ENCODE results near the gene A2ML1.
"Not testable (repeated sequence)": the region's sequence is repeated elsewhere in the genome, so short reads cannot be mapped to it uniquely, and the experiment has no call there.

A2ML1 gene

DNA sequence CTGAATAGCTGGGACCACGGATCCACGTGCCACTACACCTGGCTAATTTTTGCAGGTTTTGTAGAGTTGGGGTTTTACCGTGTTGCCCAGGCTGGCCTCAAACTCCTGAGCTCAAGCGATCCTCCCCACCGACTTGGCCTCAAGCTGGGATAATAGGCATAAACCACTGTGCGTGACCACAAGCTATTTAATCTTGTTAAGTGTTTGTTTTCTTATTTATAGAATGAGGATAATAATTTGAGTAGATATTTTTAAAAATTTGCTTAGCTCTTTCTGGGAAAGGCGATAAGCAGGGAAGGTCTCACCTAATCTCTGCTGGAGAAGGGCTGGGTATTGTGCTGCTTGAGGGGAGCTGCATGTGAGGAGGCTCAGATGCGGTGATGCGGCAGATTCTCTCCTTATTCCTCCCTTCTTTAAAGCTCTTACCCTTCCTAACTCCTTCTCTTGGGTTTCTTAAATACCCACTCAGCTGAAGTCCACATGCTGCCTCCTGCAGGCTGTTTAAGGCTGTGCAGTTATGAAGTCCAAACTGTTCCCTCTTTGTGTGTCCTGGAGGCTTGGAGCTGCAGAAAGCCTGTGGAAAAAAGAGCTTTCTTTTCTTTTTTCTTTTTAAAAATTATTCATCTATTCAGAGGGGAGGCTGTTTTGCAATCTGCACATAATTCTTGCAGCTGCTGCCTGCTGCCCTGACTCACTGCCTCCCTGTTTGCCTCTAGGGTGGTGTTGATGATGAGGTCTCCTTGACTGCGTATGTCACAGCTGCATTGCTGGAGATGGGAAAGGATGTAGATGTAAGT, 37.9 kb downstream of the A2ML1 start:
- peak; percentile 3 for DNase-seq

DNA sequence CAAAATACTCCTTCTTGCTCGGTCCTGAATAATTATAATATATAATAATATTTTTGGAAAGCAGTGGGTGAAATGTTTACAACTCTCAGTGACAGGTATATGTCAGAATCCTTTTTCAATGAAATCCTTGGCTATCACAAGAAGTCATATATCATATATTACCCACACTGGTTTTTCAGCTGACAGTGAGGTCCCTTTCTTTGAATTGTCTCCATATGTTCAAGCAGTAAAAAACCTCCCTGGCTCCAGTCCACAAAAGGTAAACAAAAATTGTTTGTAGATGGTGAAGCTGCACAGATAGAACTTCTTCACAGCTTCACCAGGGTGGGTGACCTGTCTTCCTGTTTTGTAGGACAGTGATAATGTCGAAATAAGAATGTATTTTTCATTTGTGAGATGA, 44.0 kb downstream of the A2ML1 start:
- no peak for DNase-seq

DNA sequence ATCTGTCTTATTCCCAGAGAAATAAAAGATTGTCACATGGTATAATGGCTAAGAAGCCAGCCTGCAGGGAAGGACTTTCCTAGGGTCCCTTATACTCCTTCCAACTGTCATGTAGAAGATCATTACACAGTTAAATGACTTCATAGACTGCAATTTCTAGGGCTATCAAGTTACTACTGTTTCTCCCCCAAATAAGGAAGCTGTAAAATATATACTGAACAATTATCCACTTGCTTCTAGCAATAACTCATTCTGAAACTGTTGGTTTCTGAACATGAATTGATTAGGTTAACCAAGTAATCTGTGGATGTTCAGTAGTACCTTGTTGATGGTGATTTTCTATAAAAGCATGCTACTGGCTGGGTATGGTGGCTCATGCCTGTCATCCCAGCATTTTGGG, 44.6 kb downstream of the A2ML1 start:
- no peak for DNase-seq

DNA sequence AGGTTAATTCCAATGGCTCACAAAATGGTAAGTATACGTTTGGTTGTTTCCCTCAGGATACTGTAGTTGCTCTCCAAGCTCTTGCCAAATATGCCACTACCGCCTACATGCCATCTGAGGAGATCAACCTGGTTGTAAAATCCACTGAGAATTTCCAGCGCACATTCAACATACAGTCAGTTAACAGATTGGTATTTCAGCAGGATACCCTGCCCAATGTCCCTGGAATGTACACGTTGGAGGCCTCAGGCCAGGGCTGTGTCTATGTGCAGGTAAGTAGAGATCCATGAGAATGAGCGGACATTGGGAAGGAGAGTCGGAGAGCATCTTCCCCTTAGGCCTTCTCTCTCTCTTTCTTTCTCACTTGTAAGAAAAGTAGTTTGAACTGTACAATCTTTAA, 45.4 kb downstream of the A2ML1 start:
- DNase-seq, result no peak

DNA sequence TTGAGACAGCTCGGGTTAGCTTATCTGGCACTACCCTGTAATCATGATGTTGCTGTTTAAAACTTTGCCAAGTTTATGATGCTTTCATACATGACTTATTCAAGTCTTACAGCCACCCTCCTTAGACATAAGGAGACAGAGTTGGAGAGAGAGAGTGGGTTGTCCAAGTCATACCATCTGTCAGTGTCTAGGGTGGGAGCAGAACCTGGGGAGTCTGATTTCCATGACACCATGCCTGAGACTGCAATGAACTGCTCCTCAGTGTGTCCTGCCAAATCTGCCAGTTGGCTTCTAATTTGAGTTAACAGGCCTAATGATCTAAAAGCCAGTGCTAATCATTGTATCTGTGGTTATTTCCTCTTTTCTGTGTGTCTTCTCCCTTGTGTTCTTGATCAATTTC, 48.2 kb downstream of the A2ML1 start:
- DNase-seq, result no peak

DNA sequence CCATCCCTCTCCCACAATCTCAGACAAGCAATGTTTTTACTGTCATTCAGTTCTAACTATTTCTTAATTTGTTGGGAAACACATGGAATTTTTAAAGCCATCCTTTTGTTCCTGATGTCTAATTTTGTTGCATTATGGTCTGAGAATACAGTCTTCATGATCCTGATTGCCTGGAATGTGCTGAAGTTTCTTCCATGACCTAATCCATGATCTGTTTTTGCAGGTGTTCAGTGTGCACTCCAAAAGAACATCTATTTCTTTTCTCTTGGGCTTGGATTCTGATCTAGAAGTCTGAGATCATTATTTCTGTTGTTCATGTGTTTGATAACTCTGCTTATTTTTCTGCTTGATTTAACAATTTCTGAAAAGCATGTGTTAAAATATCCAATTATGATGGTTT, 48.6 kb downstream of the A2ML1 start:
- no peak for DNase-seq

DNA sequence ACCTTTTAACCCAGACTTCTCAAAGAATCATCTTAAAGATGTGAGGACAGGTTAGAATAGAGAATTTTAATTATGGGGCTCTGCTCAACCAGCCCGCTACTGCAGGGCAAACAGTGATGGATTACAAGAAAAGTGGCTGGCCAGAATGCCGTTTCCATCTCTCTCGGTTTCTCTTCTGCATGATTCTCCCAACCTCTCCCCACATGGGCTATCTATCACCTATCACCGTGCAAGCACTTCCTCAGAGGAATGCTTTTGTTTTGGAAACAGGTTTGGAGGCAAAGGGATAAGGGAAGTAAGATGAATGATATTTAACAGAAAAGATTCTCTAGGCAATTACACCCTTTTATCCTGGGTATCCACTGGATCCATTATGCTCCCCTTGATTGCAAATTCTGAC, 54.5 kb downstream of the A2ML1 start:
- no peak for DNase-seq

DNA sequence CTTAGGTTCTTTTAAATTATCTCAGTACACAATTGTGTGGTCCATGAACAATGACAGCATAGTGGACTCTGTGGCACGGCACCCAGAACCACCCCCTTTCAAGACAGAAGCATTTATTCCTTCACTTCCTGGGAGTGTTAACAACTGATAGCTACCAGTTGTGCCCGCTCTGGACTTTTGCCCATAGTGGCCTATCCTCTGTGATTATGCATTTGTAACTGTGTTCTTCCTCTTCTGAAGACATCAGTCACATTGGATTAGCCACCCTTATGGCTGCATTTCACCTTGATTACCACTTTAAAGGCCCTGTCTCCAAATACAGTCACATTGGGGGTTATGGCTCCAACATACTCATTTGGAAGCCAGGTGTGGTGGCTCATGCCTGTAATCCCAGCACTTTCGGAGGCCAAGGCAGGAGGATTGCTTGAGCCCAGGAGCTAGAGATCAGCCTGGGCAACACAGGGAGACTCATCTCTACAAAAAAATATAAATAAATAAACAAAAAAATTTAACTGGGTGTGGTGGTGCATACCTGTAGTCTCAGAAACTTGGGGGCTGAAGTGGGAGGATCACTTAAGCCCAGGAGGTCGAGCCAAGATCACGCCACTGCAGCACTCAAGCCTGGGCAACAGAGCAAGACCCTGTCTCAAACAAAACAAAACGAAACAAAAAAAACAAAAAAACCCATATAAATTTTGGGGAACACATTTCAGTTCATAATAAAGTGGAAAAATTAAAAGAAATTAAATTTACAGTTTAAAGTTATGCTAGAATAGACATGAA, 64.3 kb downstream of the A2ML1 start:
- DNase-seq, result no peak

DNA sequence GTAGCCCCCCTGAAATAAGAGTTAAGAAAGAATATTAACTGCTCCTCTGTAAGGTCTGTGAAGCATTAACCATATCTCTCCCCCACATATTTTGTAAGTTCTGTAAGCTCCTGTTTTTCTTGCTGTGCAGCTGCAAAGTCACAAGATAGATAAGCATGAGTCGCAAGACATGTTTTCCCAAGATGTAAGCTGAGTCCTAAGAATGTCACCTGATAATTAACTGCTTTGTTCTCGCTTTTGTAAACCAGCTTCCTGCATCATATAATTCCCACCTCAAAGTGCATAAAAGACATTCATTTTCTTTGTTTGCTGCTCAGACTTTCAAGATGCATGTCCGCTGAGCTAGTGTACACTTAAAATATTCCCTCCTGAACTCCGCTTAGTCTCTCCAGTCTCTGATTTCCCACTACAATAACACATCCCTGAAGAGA, 64.9 kb downstream of the A2ML1 start:
- no peak for DNase-seq

DNA sequence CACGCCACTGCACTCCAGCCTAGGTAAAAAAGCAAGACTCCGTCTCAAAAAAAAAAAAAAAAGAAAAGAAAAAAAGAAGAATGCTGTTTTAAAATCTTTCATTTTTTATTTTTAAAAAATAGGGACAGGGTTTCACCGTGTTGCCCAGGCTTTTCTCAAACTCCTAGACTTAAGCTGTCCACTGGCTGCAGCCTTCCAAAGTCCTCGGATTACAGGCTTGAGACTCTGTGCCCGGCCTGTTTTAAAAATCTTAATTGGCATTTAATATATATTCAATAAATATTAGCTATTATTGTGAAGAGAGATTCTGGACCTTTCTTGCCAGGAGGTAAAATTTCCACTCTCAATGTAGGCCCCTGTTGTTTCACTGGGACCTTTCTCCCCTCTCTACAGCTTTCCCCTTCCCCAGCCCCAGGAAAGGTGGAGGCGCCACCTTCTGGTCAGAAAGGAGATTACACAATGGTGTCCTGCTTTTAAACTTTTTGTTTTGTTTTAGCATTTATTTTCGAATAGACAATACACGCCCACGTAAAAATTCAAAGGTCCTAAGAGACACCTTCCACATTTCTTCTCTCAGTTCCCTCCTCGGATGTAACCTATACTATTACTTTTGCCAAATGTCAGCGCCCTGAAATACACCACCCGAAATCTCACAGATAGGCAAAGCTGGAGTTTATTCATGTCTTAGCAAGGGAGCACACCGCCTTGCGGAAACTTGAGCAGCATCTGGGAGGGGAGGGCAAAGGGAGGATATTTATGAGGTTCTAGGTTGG, 68.1 kb downstream of the A2ML1 start:
- peak; percentile 11 for DNase-seq

DNA sequence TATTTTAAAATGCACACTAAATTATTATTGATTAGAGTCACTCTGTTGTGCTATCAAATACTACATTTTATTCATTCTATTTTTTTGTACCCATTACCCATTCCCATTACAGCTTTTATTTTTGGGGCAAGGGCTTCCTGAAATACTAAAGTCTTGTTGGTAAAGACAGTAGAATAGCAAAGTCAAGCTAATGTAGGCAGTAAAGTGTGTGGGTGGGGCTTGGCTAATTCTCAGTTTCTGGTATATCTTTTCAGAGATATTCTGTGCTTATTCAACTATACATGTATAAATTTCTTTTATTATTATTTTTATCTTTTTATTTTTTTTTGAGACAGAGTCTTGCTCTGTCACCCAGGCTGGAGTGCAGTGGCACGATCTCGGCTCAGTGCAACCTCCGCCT, 69.6 kb downstream of the A2ML1 start:
- no peak for DNase-seq

DNA sequence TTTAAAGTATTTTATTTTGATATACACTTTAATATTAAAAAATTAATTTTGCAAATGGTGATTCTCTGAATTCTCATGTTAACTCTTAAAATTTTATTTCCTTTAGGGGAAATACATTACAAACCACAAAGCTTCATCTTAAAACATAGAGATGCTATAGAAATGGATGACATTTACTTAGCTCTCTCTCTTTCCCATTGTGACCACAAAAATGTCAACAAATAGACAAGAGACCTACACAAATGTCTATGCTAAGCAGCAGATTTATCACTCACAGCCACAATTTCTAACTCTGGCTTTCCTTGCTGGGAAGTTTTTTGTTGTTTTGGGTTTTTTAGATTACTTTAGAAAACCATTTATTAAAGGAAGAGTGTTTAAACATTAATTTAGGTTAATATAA, 72.0 kb downstream of the A2ML1 start:
- DNase-seq, result no peak

DNA sequence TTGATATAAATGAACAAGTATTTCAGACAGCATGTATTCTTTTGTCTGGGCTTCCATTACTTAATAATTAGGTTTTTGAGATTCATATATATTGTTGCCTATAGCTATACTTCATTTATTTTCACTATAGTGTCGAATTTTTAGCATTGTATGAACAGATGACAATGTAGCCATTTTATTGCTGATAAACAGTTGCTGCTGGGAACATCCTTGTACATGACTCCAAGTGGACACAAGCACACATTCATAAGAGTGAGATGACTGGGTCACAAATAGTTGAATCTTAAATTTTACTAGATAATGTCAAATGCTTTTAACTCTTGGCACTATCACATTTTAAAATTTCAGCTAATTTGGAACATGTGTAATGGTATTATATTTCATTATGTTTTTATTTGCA, 72.6 kb downstream of the A2ML1 start:
- DNase-seq, result no peak

DNA sequence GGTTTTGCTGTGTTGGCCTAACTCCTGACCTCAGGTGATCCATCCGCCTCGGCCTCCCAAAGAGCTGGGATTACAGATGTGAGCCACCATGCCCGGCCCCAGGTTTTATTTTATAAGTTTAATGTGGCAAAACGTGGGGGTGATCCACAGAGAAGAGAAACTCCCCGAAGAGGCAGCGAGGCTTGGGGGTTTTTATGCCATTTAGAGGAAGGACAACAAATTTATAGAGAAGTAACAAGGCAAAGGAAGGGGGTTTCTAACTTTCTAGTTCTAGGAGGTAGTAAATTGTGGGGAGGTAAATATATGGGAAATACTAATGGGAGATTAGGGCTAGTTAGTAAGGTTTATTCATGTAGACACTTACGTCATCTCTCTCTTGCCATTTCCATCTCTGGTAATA, 74.7 kb downstream of the A2ML1 start:
- no peak for DNase-seq

DNA sequence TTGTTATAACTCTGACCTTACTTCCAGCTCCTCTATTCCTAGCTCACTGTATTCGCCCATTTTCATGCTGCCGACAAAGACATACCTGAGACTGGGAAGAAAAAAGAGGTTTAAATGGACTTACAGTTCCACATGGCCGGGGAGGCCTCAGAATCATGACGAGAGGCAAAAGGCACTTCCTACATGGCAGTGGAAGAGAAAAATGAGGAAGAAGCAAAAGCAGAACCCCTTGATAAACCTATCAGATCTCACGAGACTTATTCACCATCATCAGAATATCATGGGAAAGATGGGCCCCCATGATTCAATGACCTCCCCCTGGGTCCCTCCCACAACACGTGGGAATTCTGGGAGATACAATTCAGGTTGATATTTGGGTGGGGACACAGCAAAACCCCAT, 77.4 kb downstream of the A2ML1 start:
- DNase-seq, result no peak

DNA sequence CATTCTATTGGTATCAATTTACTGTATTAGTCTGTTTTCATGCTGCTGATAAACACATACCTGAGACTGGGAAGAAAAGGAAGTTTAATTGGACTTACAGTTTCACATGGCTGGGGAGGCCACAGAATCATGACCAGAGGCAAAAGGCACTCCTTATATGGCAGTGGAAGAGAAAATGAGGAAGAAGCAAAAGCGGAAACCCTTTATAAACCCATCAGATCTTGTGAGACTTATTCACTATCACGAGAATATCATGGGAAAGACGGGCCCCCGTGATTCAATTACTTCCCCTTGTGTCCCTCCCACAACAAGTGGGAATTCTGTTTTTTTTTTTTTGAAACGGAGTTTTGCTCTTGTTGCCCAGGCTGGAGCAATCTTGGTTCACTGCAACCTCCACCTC, 80.3 kb downstream of the A2ML1 start:
- not testable (repeated sequence) for DNase-seq

DNA sequence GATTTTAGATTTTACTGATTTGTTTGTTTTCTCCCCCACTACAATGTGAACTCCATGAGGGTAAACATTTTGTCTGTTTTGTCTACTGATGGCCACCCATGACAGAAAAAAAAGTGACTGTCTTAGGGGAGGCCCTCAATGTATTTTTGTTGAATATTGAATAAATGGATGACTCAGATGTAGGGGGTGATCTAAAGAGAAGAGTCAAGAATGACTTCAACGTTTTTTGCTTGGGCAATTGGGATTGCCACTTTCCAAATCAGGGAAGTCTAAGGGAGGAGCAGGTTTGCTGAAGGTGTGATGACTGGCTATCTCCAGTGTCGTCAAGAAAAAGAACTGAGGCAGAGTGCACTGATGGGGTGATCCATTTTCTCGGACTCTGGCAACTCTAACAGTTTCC, 81.2 kb downstream of the A2ML1 start:
- no peak for DNase-seq

DNA sequence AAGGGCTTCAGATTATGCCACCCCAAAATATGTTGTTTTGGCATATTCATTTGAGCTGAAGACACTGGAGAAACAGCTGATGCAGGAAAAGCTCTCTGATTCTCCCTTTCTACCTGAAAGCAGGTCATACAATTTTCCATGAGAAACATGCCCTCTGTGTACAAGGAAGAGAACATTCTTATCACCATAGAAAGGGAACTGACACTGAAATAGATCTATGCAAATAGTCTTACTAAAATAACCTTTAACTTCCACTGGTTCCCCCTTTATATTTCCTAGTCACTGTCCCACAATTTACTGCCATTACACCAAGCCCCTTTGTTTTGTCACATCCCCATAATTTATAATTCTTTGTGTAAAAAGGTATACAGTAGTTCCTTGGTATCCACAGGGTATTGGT, 82.2 kb downstream of the A2ML1 start:
- no peak for DNase-seq

DNA sequence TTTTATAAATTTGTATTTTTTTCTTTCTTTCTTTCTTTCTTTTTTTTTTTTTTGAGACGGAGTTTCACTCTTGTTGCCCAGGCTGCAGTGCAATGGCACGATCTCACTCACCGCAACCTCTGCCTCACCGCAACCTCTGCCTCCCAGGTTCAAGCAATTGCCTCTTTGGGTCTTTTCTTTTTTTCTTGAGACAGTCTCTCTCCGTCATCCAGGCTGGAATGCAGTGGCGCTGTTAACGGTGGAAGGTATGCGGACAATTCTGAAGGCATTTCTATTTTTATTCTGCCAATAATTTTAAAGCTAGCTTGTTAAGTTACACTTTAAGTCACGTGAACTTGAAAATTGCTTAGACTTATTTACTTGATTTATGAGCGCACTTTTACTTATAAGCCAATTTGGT, 83.1 kb downstream of the A2ML1 start:
- DNase-seq, result no peak

DNA sequence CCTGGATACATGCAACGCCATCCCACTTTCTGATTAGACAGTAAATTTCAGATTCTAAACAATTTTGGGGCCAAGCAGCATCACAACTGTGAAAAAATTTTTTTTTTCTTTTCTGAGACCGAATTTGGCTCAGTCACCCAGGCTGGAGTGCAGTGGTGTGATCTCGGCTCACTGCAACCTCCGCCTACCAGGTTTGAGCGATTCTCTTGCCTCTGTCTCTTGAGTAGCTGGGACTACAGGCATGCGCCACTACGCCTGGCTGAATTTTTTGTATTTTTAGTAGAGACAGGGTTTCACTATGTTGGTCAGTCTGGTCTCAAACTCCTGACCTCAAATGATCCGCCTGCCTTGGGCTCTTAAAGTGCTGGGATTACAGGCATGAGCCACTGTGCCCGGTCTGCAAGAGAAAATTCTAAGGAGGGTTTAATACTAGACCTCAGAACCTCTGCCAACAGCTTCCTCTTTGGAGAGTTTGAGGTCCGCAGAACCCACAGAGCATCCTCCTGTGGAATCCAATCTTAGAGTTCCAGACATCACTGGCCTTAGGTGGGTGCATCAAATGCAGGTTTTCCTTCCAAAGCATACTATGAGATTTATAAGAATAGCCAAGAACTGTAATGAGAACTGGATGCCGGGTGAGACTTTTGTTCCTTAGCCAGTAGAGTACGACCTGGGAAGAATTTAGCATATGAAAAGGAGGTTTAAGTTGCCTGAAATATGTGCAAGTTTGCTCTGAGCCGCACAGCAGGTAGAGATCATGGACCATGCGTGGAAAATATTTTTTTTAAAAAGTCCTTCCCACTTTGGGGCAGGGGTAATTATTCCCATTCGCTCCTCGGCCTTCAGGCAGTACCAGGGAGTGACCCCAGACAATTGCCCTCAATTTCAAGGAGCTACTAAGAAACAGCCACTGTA, 84.1 kb downstream of the A2ML1 start:
- DNase-seq, result no peak

DNA sequence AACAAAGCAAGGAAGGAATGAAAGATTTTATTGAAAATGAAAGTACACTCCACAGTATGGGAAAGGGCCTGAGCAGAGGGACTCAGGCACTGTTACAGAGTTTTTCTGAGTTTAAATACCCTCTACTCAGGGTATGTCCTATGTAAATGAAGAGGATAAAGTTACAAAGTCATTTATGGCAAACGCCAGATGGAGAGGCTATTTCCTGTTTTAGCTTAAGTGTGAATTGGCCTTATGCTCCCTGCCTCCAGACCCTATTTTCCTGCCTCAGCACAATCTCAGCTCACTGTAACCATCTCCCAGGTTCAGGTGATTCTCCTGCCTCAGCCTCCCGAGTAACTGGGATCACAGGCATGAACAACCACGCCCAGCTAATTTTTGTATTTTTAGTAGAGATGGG, 85.1 kb downstream of the A2ML1 start:
- no peak for DNase-seq

DNA sequence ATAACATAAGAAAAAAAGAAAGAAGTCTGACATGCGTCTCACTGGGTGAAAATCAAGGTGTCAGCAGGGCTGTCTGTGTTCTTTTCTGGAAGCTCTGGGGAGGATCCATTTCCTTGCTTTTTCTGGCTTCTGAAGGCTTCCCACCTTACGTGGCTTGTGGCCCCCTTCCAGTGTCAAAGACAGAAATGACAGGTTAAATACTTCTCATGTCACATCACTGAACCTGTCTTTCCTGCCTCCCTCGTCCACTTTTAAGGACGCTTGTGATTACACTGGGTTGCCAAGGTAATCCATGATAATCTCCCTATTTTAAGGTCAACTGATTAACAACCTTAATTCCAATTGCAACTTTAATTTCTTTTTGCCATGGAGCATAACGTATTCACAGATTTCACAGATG, 87.3 kb downstream of the A2ML1 start:
- DNase-seq, result no peak
